ENCODE results near the gene SRSF9. TPM values are rescaled to one million over a fixed set of nuclear protein-coding genes. Genes with fewer than 3 reads are reported as not detected.
"Not testable (repeated sequence)": the region's sequence is repeated elsewhere in the genome, so short reads cannot be mapped to it uniquely, and the experiment has no call there.

Gene SRSF9
- total RNA-seq, 2 donors from 2014 or later = 291 to 324 TPM

DNA sequence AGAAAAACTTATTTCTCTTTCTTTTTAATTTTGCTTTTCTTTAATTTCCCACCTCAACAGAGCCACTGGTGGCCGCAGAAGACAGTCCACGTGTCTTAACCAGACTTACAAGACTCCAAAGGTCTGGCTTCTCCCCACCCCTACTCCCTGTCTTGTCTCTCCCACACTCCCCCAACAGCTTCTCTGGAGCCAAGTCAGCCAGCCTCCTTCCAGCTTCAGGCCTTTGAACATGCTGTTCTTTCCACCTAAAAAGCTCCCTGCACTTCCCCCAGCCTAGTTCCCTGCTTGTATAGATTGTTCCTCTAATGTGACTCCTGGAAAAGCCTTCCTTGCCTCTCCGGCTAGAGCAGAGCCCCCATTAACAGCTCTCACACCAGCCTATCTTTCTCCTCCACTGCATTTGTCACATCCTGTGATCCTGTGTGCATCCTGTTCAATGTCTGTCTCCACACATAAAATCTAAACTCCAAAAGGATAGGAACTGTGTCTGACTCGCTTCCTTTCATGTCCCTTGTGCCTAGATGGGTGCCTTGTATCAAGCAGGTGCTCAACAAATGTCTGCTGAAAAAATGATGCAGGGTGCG is 18.6 kb upstream of the SRSF9 start:
- Histone ChIP-seq H3K27ac (ENCODE audit: low read depth, low read length) (no peak overlapping the region), H3K9me3 (ENCODE audit: control insufficient read depth, low read length) (no peaks in the 10 kb centered on the region), H3K4me1 (ENCODE audit: control insufficient read depth, insufficient read depth, low read length) (peaks cover 7% of the 10 kb centered on the region), H3K9ac (ENCODE audit: extremely low read depth, low read length, poor library complexity, severe bottlenecking) (no peak overlapping the region), H3K27me3 (ENCODE audit: control insufficient read depth, insufficient read depth, low read length, poor library complexity, severe bottlenecking) (no peaks in the 10 kb centered on the region), H3K4me3 (ENCODE audit: low read length) (no peak overlapping the region), H3K36me3 (ENCODE audit: control insufficient read depth, insufficient read depth, low read length) (no peaks in the 10 kb centered on the region)
- Mint-ChIP-seq H3K27ac (peak overlapping the region; percentile 5), H3K4me1 (peaks cover 11% of the 10 kb centered on the region), H3K36me3 (ENCODE audit: low read depth) (peaks cover 7% of the 10 kb centered on the region), H3K27me3 (ENCODE audit: insufficient read depth) (no peaks in the 10 kb centered on the region), H3K4me3 (no peak overlapping the region), H3K9me3 (no peaks in the 10 kb centered on the region)
- DNase-seq = no peak
- TF ChIP-seq, protein P1, sequence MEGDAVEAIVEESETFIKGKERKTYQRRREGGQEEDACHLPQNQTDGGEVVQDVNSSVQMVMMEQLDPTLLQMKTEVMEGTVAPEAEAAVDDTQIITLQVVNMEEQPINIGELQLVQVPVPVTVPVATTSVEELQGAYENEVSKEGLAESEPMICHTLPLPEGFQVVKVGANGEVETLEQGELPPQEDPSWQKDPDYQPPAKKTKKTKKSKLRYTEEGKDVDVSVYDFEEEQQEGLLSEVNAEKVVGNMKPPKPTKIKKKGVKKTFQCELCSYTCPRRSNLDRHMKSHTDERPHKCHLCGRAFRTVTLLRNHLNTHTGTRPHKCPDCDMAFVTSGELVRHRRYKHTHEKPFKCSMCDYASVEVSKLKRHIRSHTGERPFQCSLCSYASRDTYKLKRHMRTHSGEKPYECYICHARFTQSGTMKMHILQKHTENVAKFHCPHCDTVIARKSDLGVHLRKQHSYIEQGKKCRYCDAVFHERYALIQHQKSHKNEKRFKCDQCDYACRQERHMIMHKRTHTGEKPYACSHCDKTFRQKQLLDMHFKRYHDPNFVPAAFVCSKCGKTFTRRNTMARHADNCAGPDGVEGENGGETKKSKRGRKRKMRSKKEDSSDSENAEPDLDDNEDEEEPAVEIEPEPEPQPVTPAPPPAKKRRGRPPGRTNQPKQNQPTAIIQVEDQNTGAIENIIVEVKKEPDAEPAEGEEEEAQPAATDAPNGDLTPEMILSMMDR (conservative IDR thresholded peaks at IDR 0.05) = no peak
- 72 to 77% methylated on average over 5 of the region's 5 CpGs for WGBS, 2 experiments (ENCODE audit: insufficient coverage in 1 of 2, insufficient read length in 1 of 2)

DNA sequence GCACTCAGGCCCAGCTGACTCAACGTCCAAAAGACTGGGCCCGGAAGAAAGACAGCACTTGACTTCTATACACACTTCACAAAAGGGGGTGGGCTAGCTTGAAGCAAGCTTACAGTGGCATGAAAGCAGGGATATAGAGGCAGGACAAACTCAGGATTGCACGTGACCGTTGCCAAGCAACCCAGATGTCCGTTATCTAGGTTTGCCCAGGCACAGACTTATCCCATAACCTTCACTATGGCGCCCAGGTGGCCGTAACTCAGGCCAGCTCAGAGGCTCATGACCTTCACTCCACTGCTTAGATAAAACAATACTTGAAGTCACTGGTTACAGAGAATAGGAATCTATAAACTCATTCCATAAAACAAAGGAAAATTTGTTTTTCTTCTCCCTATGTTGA is 18.0 kb upstream of the SRSF9 start:
- H3K9me3 Mint-ChIP-seq; H3K4me3 ChIP-seq (ENCODE audit: low read length); H3K9me3 ChIP-seq (ENCODE audit: control insufficient read depth, low read length); H3K27ac ChIP-seq (ENCODE audit: low read depth, low read length); H3K9ac ChIP-seq (ENCODE audit: extremely low read depth, low read length, poor library complexity, severe bottlenecking); H3K4me1 ChIP-seq (ENCODE audit: control insufficient read depth, insufficient read depth, low read length); H3K36me3 Mint-ChIP-seq (ENCODE audit: low read depth); H3K27me3 ChIP-seq (ENCODE audit: control insufficient read depth, insufficient read depth, low read length, poor library complexity, severe bottlenecking); H3K4me3 Mint-ChIP-seq; H3K27me3 Mint-ChIP-seq (ENCODE audit: insufficient read depth); DNase-seq; H3K36me3 ChIP-seq (ENCODE audit: control insufficient read depth, insufficient read depth, low read length): not testable (repeated sequence)
- H3K27ac Mint-ChIP-seq = peak overlapping the region; percentile 40
- WGBS, 2 experiments (ENCODE audit: insufficient coverage in 1 of 2, insufficient read length in 1 of 2) = 93 to 94% methylated on average over 3 to 7 of the region's 7 CpGs
- peaks cover 12% of the 10 kb centered on the region for H3K4me1 Mint-ChIP-seq

DNA sequence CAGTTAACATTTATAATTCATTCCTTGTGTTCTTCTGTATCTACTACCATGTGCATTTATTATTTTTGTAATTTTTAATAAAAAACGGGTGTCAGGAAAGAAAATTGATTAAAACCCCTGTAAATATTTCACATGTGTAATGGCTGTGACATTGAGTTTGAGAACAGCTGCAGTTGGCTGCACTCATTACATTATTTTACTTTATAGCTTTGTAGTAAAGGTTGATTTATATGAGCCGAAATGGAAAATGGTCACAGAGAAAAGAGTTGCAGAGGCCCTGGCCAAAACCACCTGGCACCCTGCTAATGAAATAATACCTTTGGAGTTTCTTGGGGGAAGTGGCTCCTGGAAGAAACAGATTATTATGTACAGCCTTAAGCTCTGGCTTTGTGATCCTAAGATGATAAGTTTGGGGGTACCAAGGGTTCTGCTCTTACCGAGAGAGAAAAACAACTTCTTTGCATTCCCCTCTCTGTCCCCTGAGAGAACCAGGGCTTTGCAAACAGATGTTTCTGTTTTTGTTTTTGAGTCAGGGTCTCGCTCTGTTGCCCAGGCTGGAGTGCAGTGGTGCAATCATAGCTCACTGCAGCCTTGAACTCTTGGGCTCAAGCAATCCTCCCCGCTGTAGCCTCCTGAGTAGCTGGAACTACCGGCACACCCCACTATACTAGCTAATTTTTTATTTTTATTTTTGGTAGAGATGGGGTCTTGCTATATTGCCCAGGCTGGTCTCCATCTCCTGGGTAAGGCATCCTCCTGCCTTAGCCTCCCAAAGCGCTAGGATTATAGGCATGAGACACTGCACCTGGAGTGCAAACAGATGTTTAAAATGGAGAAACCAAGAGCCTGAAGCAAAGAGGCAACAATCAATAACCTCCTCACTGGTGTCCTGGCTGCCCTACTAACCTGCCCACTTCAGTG is 16.7 kb upstream of the SRSF9 start:
- Mint-ChIP-seq H3K27me3 (ENCODE audit: insufficient read depth) (no peaks in the 10 kb centered on the region), H3K9me3 (no peaks in the 10 kb centered on the region), H3K4me3 (no peak overlapping the region), H3K4me1 (peaks cover 12% of the 10 kb centered on the region), H3K36me3 (ENCODE audit: low read depth) (peaks cover 3% of the 10 kb centered on the region), H3K27ac (no peak overlapping the region)
- Histone ChIP-seq H3K4me1 (ENCODE audit: control insufficient read depth, insufficient read depth, low read length) (peaks cover 7% of the 10 kb centered on the region), H3K27ac (ENCODE audit: low read depth, low read length) (no peak overlapping the region), H3K36me3 (ENCODE audit: control insufficient read depth, insufficient read depth, low read length) (no peaks in the 10 kb centered on the region), H3K4me3 (ENCODE audit: low read length) (no peak overlapping the region), H3K27me3 (ENCODE audit: control insufficient read depth, insufficient read depth, low read length, poor library complexity, severe bottlenecking) (no peaks in the 10 kb centered on the region), H3K9ac (ENCODE audit: extremely low read depth, low read length, poor library complexity, severe bottlenecking) (no peak overlapping the region), H3K9me3 (ENCODE audit: control insufficient read depth, low read length) (no peaks in the 10 kb centered on the region)
- TF ChIP-seq, protein P1 (conservative IDR thresholded peaks at IDR 0.05) = no peak
- DNase-seq = no peak
- WGBS, 2 experiments (ENCODE audit: insufficient coverage in 1 of 2, insufficient read length in 1 of 2) = 95 to 100% methylated on average over 4 to 6 of the region's 7 CpGs
